Muscle layer of colon (tissue), 2 donors: ENCODE data around the gene PCSK6.

Experiments
- H3K27ac ChIP-seq: one replicate; pipeline ENCODE4 v1.7.0; 2013; ENCODE audit warnings: low read depth, mild to moderate bottlenecking, low read length, moderate library complexity
- H3K27me3 ChIP-seq, 2 donors: one replicate each; pipeline ENCODE4 v1.7.0; 2013; ENCODE audit warnings: low read length in 2 of 2, mild to moderate bottlenecking in 2 of 2; ENCODE audit not compliant: insufficient read depth in 2 of 2, control insufficient read depth in 1 of 2
- H3K36me3 ChIP-seq: one replicate; pipeline ENCODE4 v1.7.0; 2013; ENCODE audit warnings: mild to moderate bottlenecking, low read length; ENCODE audit not compliant: insufficient read depth
- H3K4me1 ChIP-seq: one replicate; pipeline ENCODE4 v1.7.0; 2013; ENCODE audit warnings: mild to moderate bottlenecking, low read length; ENCODE audit not compliant: insufficient read depth
- H3K4me3 ChIP-seq, 2 donors: one replicate each; pipeline ENCODE4 v1.7.0; 2013; ENCODE audit warnings: low read length in 2 of 2, low read depth in 1 of 2, mild to moderate bottlenecking in 1 of 2, moderate library complexity in 1 of 2
- H3K9ac ChIP-seq: one replicate; pipeline ENCODE4 v1.7.0; 2013; ENCODE audit warnings: low read length
- H3K9me3 ChIP-seq: one replicate; pipeline ENCODE4 v1.7.0; 2013; ENCODE audit warnings: mild to moderate bottlenecking, low read length
- donor health status: abdominal sarcoma.
- donor health status: Adenocarcinoma of cecum.

The PCSK6 gene

GRCh38 chr15:101326462-101327146 lies 162.9 kb downstream of the PCSK6 start:
- H3K27me3 ChIP-seq, result no peaks in the 10 kb centered on the region
- no peak overlapping the region for H3K27ac ChIP-seq
- no peak overlapping the region for H3K9ac ChIP-seq
- H3K36me3 ChIP-seq, result no peaks in the 10 kb centered on the region
- H3K9me3 ChIP-seq, result no peaks in the 10 kb centered on the region
- no peak overlapping the region for H3K4me3 ChIP-seq
- no peaks in the 10 kb centered on the region for H3K4me1 ChIP-seq

- Histone ChIP-seq H3K4me3 (no peak overlapping the region), H3K4me1 (no peaks in the 10 kb centered on the region), H3K36me3 (no peaks in the 10 kb centered on the region), H3K27me3 (peaks cover 0 to 3% of the 10 kb centered on the region in 2 donors), H3K9me3 (no peaks in the 10 kb centered on the region), H3K9ac (no peak overlapping the region), H3K27ac (no peak overlapping the region)
Observed at GRCh38 chr15:101326026-101326315, 163.5 kb downstream of the PCSK6 start.

GRCh38 chr15:101325263-101326025 lies 164.1 kb downstream of the PCSK6 start:
- Histone ChIP-seq H3K27me3 (peaks cover 0 to 8% of the 10 kb centered on the region in 2 donors), H3K36me3 (no peaks in the 10 kb centered on the region), H3K9ac (no peak overlapping the region), H3K4me1 (no peaks in the 10 kb centered on the region), H3K27ac (no peak overlapping the region), H3K4me3 (no peak overlapping the region), H3K9me3 (no peaks in the 10 kb centered on the region)

- H3K36me3 ChIP-seq, result no peaks in the 10 kb centered on the region
Observed at GRCh38 chr15:101324524-101325177, 164.9 kb downstream of the PCSK6 start.

GRCh38 chr15:101323793-101324523 lies 165.5 kb downstream of the PCSK6 start:
- no peaks in the 10 kb centered on the region for H3K9me3 ChIP-seq
- no peaks in the 10 kb centered on the region for H3K36me3 ChIP-seq
- H3K27ac ChIP-seq, result no peak overlapping the region
- H3K4me3 ChIP-seq, result no peak overlapping the region
- no peak overlapping the region for H3K9ac ChIP-seq
- no peaks in the 10 kb centered on the region for H3K4me1 ChIP-seq
- H3K27me3 ChIP-seq, result peaks cover 0 to 11% of the 10 kb centered on the region in 2 donors

More at GRCh38 chr15:101324524-101325177, 164.9 kb downstream of the PCSK6 start:
- Histone ChIP-seq H3K9me3 (no peaks in the 10 kb centered on the region), H3K27ac (no peak overlapping the region), H3K4me3 (no peak overlapping the region), H3K27me3 (peaks cover 0 to 11% of the 10 kb centered on the region in 2 donors), H3K9ac (no peak overlapping the region), H3K4me1 (no peaks in the 10 kb centered on the region)

GRCh38 chr15:101322854-101323477 lies 166.5 kb downstream of the PCSK6 start:
- H3K4me1 ChIP-seq, result no peaks in the 10 kb centered on the region
- no peak overlapping the region for H3K4me3 ChIP-seq
- H3K9ac ChIP-seq, result no peak overlapping the region
- H3K9me3 ChIP-seq, result no peaks in the 10 kb centered on the region
- H3K27me3 ChIP-seq, result peaks cover 0 to 11% of the 10 kb centered on the region in 2 donors
- H3K27ac ChIP-seq, result no peak overlapping the region
- H3K36me3 ChIP-seq, result no peaks in the 10 kb centered on the region

GRCh38 chr15:101322016-101322695 lies 167.4 kb downstream of the PCSK6 start:
- no peaks in the 10 kb centered on the region for H3K36me3 ChIP-seq
- H3K27me3 ChIP-seq, result peaks cover 0 to 11% of the 10 kb centered on the region in 2 donors

GRCh38 chr15:101320501-101321052 lies 168.9 kb downstream of the PCSK6 start:
- Histone ChIP-seq H3K9me3 (no peaks in the 10 kb centered on the region), H3K4me1 (no peaks in the 10 kb centered on the region), H3K27ac (no peak overlapping the region), H3K27me3 (peaks cover 0 to 11% of the 10 kb centered on the region in 2 donors), H3K36me3 (no peaks in the 10 kb centered on the region), H3K9ac (no peak overlapping the region), H3K4me3 (no peak overlapping the region)

More at GRCh38 chr15:101322016-101322695, 167.4 kb downstream of the PCSK6 start:
- no peaks in the 10 kb centered on the region for H3K9me3 ChIP-seq
- no peaks in the 10 kb centered on the region for H3K4me1 ChIP-seq
- H3K9ac ChIP-seq, result no peak overlapping the region
- no peak overlapping the region for H3K4me3 ChIP-seq
- H3K27ac ChIP-seq, result no peak overlapping the region

GRCh38 chr15:101318839-101319238 lies 170.7 kb downstream of the PCSK6 start:
- Histone ChIP-seq H3K4me3 (no peak overlapping the region), H3K27ac (no peak overlapping the region), H3K9me3 (no peaks in the 10 kb centered on the region), H3K4me1 (no peaks in the 10 kb centered on the region), H3K27me3 (peaks cover 0 to 11% of the 10 kb centered on the region in 2 donors), H3K9ac (no peak overlapping the region), H3K36me3 (no peaks in the 10 kb centered on the region)

GRCh38 chr15:101318147-101318819 lies 171.2 kb downstream of the PCSK6 start:
- H3K9me3 ChIP-seq, result no peaks in the 10 kb centered on the region
- H3K4me3 ChIP-seq, result no peak overlapping the region
- no peak overlapping the region for H3K27ac ChIP-seq
- no peak overlapping the region for H3K9ac ChIP-seq
- peaks cover 0 to 11% of the 10 kb centered on the region in 2 donors for H3K27me3 ChIP-seq
- H3K36me3 ChIP-seq, result no peaks in the 10 kb centered on the region
- H3K4me1 ChIP-seq, result no peaks in the 10 kb centered on the region
